Smooth muscle cell (in vitro differentiated cells): ENCODE data around the gene CNN2. TPM values are rescaled to one million over a fixed set of nuclear protein-coding genes. Genes with fewer than 3 reads are reported as not detected.

ENCODE experiments used
- DNase-seq: peaks from one replicate; lab custom pipeline; 2025; ENCODE audit not compliant: unreplicated experiment; lab: John Stamatoyannopoulos, UW
- H2AFZ ChIP-seq: fragments of 200-600 bp; sonication (generic); 2 replicates; pipeline ENCODE4 v1.6.0; 2016; ENCODE audit warnings: antibody characterized with exemption, low read depth, mild to moderate bottlenecking
- H3F3A ChIP-seq: fragments of 200-600 bp; sonication (generic); 2 replicates; pipeline ENCODE4 v1.6.0; 2017; ENCODE audit warnings: antibody characterized with exemption, low read depth
- H3K27ac ChIP-seq: fragments of 200-600 bp; sonication (generic); 2 replicates; pipeline ENCODE4 v1.5.1; 2016; ENCODE audit warnings: low read depth, mild to moderate bottlenecking
- H3K27me3 ChIP-seq: fragments of 200-600 bp; sonication (generic); 2 replicates; pipeline ENCODE4 v1.6.1; 2016; ENCODE audit warnings: low read depth, mild to moderate bottlenecking
- H3K36me3 ChIP-seq: fragments of 200-600 bp; sonication (generic); 2 replicates; pipeline ENCODE4 v1.5.1; 2016; ENCODE audit warnings: low read depth
- H3K4me1 ChIP-seq: fragments of 200-600 bp; sonication (generic); 2 replicates; pipeline ENCODE4 v1.5.1; 2016; ENCODE audit warnings: low read depth
- H3K4me2 ChIP-seq: fragments of 200-600 bp; sonication (generic); 2 replicates; pipeline ENCODE4 v1.6.0; 2016; ENCODE audit warnings: mild to moderate bottlenecking
- H3K4me3 ChIP-seq: fragments of 200-600 bp; sonication (generic); 2 replicates; pipeline ENCODE4 v1.5.1; 2016; ENCODE audit warnings: mild to moderate bottlenecking
- H3K79me2 ChIP-seq: fragments of 200-600 bp; sonication (generic); 2 replicates; pipeline ENCODE4 v1.6.0; 2016; ENCODE audit warnings: low read depth, mild to moderate bottlenecking
- H3K9ac ChIP-seq: fragments of 200-600 bp; sonication (generic); 2 replicates; pipeline ENCODE4 v1.6.0; 2016; ENCODE audit warnings: low read depth
- H3K9me3 ChIP-seq: fragments of 200-600 bp; sonication (generic); replicated peaks from 2 replicates; pipeline ENCODE4 v1.5.1; 2016; ENCODE audit warnings: low read depth
- H4K20me1 ChIP-seq: fragments of 200-600 bp; sonication (generic); 2 replicates; pipeline ENCODE4 v1.6.0; 2016; ENCODE audit warnings: low read depth
- CTCF ChIP-seq: fragments of 200-600 bp; sonication (generic); IDR thresholded peaks from 2 replicates; pipeline ENCODE4 v1.5.1; 2017; ENCODE audit warnings: borderline replicate concordance, mild to moderate bottlenecking, antibody characterized with exemption; ENCODE audit not compliant: insufficient read depth, poor library complexity, severe bottlenecking
- WGBS: methylation state at CpG from one replicate; pipeline ENCODE4 v1.1.7; 2016; ENCODE audit warnings: low lambda C conversion rate; 5-methylcytosine and 5-hydroxymethylcytosine counted together
- polyA plus RNA-seq: library from polyadenylated mRNA; unstranded; fragments of >200 nt; fragmentation: Nextera tagmentation; extraction: Ambion mirVana; gene quantifications from 2 replicates; pipeline ENCODE4 v1.2.1, GENCODE V29; 2016
- total RNA-seq: library from RNA; depleted of rRNA; stranded (reverse); fragments of >200 nt; gene quantifications from 2 replicates; pipeline ENCODE4 v1.2.3, GENCODE V29; 2014

The CNN2 gene
- total and polyA plus RNA-seq, 2 experiments from 2014 or later: 150 to 392 TPM

- 97% methylated on average over 33 of the region's 33 CpGs for WGBS
- no peak overlapping the region for H2AFZ ChIP-seq
- no peaks in the 10 kb centered on the region for H3K27me3 ChIP-seq
- no peaks in the 10 kb centered on the region for H3K36me3 ChIP-seq
- no peaks in the 10 kb centered on the region for H3K9me3 ChIP-seq
- no peaks in the 10 kb centered on the region for H3F3A ChIP-seq
- no peak overlapping the region for H3K4me3 ChIP-seq
- no peak overlapping the region for H3K27ac ChIP-seq
- TF ChIP-seq CTCF: no peak
- H3K4me1 ChIP-seq: no peaks in the 10 kb centered on the region
- no peak for DNase-seq
- H3K4me2 ChIP-seq: no peak overlapping the region
- no peak overlapping the region for H3K9ac ChIP-seq
- H3K79me2 ChIP-seq: no peaks in the 10 kb centered on the region
- no peaks in the 10 kb centered on the region for H4K20me1 ChIP-seq
Measured at GRCh38 chr19:1046117-1046626, 19.8 kb downstream of the CNN2 start.

GRCh38 chr19:1046836-1047695 is 20.7 kb downstream of the CNN2 start:
- H3K4me2 ChIP-seq: no peak overlapping the region
- H3F3A ChIP-seq: no peaks in the 10 kb centered on the region
- no peak overlapping the region for H2AFZ ChIP-seq
- DNase-seq: no peak
- no peak for TF ChIP-seq CTCF
- WGBS: 96% methylated on average over 75 of the region's 77 CpGs
- no peaks in the 10 kb centered on the region for H3K9me3 ChIP-seq
- H3K36me3 ChIP-seq: no peaks in the 10 kb centered on the region
- H3K27me3 ChIP-seq: no peaks in the 10 kb centered on the region
- no peaks in the 10 kb centered on the region for H3K79me2 ChIP-seq
- no peaks in the 10 kb centered on the region for H4K20me1 ChIP-seq
- H3K27ac ChIP-seq: no peak overlapping the region
- H3K4me3 ChIP-seq: no peak overlapping the region
- no peak overlapping the region for H3K9ac ChIP-seq
- H3K4me1 ChIP-seq: no peaks in the 10 kb centered on the region

- no peaks in the 10 kb centered on the region for H3F3A ChIP-seq
- no peak overlapping the region for H3K9ac ChIP-seq
- no peaks in the 10 kb centered on the region for H3K27me3 ChIP-seq
- no peaks in the 10 kb centered on the region for H3K9me3 ChIP-seq
- WGBS: 86% methylated on average over 20 of the region's 20 CpGs
- no peaks in the 10 kb centered on the region for H3K4me1 ChIP-seq
- no peak overlapping the region for H2AFZ ChIP-seq
- H3K4me3 ChIP-seq: no peak overlapping the region
- no peaks in the 10 kb centered on the region for H3K36me3 ChIP-seq
- no peak overlapping the region for H3K4me2 ChIP-seq
- H4K20me1 ChIP-seq: no peaks in the 10 kb centered on the region
- no peaks in the 10 kb centered on the region for H3K79me2 ChIP-seq
- TF ChIP-seq CTCF: no peak
- no peak overlapping the region for H3K27ac ChIP-seq
- DNase-seq: no peak
Measured at GRCh38 chr19:1047696-1048147, 21.3 kb downstream of the CNN2 start.
